ENCODE data around the gene GLCE. TPM values are rescaled to one million over a fixed set of nuclear protein-coding genes. Genes with fewer than 3 reads are reported as not detected.

GLCE gene
- total and polyA plus RNA-seq, 7 experiments from 2014 or later, result 3.0 to 8.8 (median 5.7) TPM

DNA sequence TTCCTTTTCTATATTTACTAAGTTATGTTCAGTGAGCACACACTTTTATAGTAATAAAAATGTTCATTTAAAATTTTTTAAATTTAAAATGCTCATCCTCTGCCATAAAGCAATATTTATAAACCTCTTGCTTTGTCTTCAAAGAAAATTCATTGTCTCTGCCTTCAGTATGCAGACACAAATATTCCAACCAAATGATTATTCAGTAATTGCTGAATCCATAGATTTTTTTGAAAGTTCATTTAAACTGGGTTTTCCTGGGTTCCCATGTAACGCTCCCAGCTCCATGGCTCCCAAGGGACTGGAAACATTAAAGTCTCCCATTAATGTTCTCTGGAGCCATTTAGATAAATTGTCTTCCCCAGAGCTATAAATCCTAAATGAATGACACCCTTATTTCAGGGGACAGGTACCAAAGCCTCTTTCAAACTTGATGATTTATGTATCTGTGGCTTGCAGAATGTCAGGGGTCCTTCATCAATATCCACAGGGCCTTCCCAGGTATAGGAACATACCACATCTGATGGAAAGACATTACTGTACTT, 15.2 kb upstream of the GLCE start:
- POLR2A ChIA-PET, result no interaction called here
- Mint-ChIP-seq H3K4me3 (no peak overlapping the region), H3K27me3 (peaks cover 59 to 71% (median 64%) of the 10 kb centered on the region in 5 donors)

DNA sequence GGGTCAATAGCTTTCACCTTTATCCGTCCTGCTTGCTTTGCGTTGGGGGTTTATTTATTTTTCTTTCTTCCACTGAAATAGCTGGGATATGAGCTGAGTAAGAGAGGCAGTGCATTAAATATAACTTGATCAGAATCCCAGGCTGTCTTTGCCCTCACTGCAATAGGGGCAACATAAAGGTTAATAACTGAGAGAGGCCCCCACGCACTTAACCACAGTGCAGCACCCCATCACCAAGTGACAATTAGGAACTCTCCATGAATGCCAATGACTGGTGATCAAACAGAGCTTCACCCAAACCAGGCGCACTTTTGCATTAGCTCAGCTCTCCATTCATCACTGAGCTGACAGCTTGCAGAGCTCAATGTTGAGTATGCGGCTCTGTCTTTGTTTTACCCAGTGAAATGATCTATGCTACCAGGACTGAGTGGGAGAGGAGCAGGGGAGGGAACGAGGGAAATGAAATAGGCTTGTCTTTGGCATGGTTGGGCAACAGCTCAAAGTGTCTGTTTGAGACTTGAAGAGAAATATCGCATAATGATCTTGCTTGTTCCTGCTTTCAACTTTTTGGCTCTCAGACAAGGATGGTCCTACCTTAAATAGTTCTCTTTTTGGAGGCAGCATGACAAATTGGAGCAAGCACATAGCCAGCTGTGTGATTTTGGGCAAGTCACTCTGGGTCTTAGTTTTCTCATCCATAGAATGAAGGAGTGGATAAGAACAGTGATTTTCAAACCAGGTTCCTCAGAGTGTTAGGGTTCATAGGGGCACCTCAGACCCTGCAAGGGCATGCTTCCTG, 14.5 kb upstream of the GLCE start:
- no peak for DNase-seq
- POLR2A ChIA-PET, result no interaction called here
- Mint-ChIP-seq H3K4me1 (no peaks in the 10 kb centered on the region), H3K27ac (no peak overlapping the region), H3K9me3 (peaks cover 0 to 5% (median 0%) of the 10 kb centered on the region in 11 donors), H3K36me3 (peaks cover 0 to 4% (median 0%) of the 10 kb centered on the region in 5 donors), H3K4me3 (no peak overlapping the region), H3K27me3 (peaks cover 61 to 72% (median 64%) of the 10 kb centered on the region in 5 donors)
- ATAC-seq, result no peak
- no peaks in the 10 kb centered on the region for H3K9me3 ChIP-seq (ENCODE audit: control insufficient read depth in 2 of 3, low read length in 3 of 3)
- no peaks in the 10 kb centered on the region for H3K4me1 ChIP-seq (ENCODE audit: control insufficient read depth in 2 of 2, insufficient read depth in 2 of 2, low read length in 2 of 2)
- no peaks in the 10 kb centered on the region for H3K27me3 ChIP-seq (ENCODE audit: control insufficient read depth in 2 of 2, insufficient read depth in 2 of 2, low read length in 2 of 2)
- H3K36me3 ChIP-seq (ENCODE audit: control insufficient read depth in 2 of 3, insufficient read depth in 3 of 3, low read length in 3 of 3), result no peaks in the 10 kb centered on the region
- CTCF ChIA-PET, result interaction anchor here (0.6 kb wide), 1 partner anchor 1218 kb away, joined by 3 read pairs; no protein-coding TSS in a partner anchor
- intact Hi-C loops (cut with micrococcal nuclease), result no loop called here
- no peak overlapping the region for H3K27ac ChIP-seq (ENCODE audit: low read depth, low read length)
- H3K4me3 ChIP-seq (ENCODE audit: low read length), result no peak overlapping the region

More for the DNA sequence above, 15.2 kb upstream of the GLCE start:
- Histone ChIP-seq H3K9me3 (ENCODE audit: control insufficient read depth in 2 of 3, low read length in 3 of 3) (no peaks in the 10 kb centered on the region), H3K36me3 (ENCODE audit: control insufficient read depth in 2 of 3, insufficient read depth in 3 of 3, low read length in 3 of 3) (no peaks in the 10 kb centered on the region), H3K4me3 (ENCODE audit: low read length) (no peak overlapping the region), H3K27me3 (ENCODE audit: control insufficient read depth in 2 of 2, insufficient read depth in 2 of 2, low read length in 2 of 2) (no peaks in the 10 kb centered on the region), H3K4me1 (ENCODE audit: control insufficient read depth in 2 of 2, insufficient read depth in 2 of 2, low read length in 2 of 2) (no peaks in the 10 kb centered on the region), H3K27ac (ENCODE audit: low read depth, low read length) (no peak overlapping the region)
- no peak for ATAC-seq
- Mint-ChIP-seq H3K4me1 (no peaks in the 10 kb centered on the region), H3K27ac (no peak overlapping the region), H3K36me3 (peaks cover 0 to 4% (median 0%) of the 10 kb centered on the region in 5 donors), H3K9me3 (peaks cover 0 to 5% (median 0%) of the 10 kb centered on the region in 11 donors)
- intact Hi-C loops (cut with micrococcal nuclease), result no loop called here
- DNase-seq, result no peak
- CTCF ChIA-PET, result interaction anchor here (0.6 kb wide), 1 partner anchor 1219 kb away, joined by 3 read pairs; no protein-coding TSS in a partner anchor

DNA sequence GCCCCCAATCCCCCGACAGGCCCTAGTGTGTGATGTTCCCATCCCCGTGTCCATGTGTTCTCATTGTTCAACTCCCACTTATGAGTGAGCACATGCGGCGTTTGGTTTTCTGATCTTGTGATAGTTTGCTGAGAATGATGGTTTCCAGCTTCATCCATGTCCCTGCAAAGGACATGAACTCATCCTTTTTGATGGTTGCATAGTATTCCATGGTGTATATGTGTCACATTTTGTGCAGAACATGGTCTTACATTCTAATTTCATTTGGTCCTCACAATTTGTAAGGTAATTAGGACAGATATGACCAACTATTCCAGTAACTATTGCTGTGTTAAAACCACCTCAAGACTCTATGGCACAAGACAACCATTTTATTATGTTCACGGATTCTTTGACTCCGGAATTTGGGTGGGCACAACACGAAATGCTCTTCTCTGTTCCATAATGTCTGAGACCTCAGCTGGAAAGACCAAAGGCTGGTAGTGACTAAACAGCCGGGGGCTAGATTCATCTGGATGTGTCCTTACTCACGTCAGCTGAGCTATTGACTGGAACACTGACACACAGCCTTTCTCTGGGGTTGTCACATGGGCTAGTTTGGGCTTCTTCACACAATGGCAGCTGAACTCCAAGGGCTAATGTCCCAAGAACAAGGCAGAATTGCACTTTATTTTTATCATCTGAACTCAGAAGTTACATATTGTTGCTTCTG, 13.6 kb upstream of the GLCE start:
- POLR2A ChIA-PET, result no interaction called here
- H3K4me1 Mint-ChIP-seq, result no peaks in the 10 kb centered on the region

DNA sequence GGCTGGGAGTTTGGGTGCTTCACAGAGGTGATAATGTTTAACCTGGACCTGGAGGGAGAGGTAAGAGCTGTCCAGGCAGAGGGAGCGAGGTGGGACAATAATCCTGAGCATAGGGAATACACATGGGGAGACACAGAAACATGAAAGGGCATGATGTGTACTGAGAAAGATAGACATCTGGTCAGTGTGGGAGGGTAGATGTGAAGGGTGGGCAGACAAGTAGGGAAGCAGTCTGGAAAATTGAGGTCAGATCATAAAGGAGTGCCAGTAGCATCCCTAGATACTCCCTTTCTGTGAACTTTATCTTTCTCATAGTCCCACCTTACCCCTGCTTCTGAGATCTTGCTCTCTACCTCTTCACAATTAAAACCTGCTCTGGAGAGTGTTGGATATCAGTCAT, 12.0 kb upstream of the GLCE start:
- intact Hi-C loops (cut with micrococcal nuclease), result no loop called here
- H3K4me3 ChIP-seq (ENCODE audit: low read length), result no peak overlapping the region
- POLR2A ChIA-PET, result interaction anchor here (1.2 kb wide), 1 partner anchor 12 kb away, joined by 3 read pairs; the partner anchor contains the start of gene GLCE
- CTCF ChIA-PET, result no interaction called here
- H3K27me3 ChIP-seq (ENCODE audit: control insufficient read depth in 2 of 2, insufficient read depth in 2 of 2, low read length in 2 of 2), result no peaks in the 10 kb centered on the region
- ATAC-seq, result no peak
- Mint-ChIP-seq H3K4me1 (no peaks in the 10 kb centered on the region), H3K27me3 (peaks cover 55 to 79% (median 69%) of the 10 kb centered on the region in 5 donors), H3K4me3 (no peak overlapping the region), H3K9me3 (no peaks in the 10 kb centered on the region), H3K36me3 (no peaks in the 10 kb centered on the region), H3K27ac (no peak overlapping the region)
- no peaks in the 10 kb centered on the region for H3K36me3 ChIP-seq (ENCODE audit: control insufficient read depth in 2 of 3, insufficient read depth in 3 of 3, low read length in 3 of 3)
- no peak for DNase-seq
- no peak overlapping the region for H3K27ac ChIP-seq (ENCODE audit: low read depth, low read length)
- H3K9me3 ChIP-seq (ENCODE audit: control insufficient read depth in 2 of 3, low read length in 3 of 3), result no peaks in the 10 kb centered on the region
- no peaks in the 10 kb centered on the region for H3K4me1 ChIP-seq (ENCODE audit: control insufficient read depth in 2 of 2, insufficient read depth in 2 of 2, low read length in 2 of 2)

More for the DNA sequence above, 13.6 kb upstream of the GLCE start:
- H3K4me3 Mint-ChIP-seq, result no peak overlapping the region
- no peak for ATAC-seq
- CTCF ChIA-PET, result no interaction called here
- H3K36me3 ChIP-seq (ENCODE audit: control insufficient read depth in 2 of 3, insufficient read depth in 3 of 3, low read length in 3 of 3), result no peaks in the 10 kb centered on the region
- no peaks in the 10 kb centered on the region for H3K4me1 ChIP-seq (ENCODE audit: control insufficient read depth in 2 of 2, insufficient read depth in 2 of 2, low read length in 2 of 2)
- no peaks in the 10 kb centered on the region for H3K27me3 ChIP-seq (ENCODE audit: control insufficient read depth in 2 of 2, insufficient read depth in 2 of 2, low read length in 2 of 2)
- peaks cover 66 to 76% (median 69%) of the 10 kb centered on the region in 5 donors for H3K27me3 Mint-ChIP-seq
- no peak overlapping the region for H3K27ac ChIP-seq (ENCODE audit: low read depth, low read length)
- no peak for DNase-seq
- peaks cover 0 to 4% (median 0%) of the 10 kb centered on the region in 5 donors for H3K36me3 Mint-ChIP-seq
- H3K9me3 Mint-ChIP-seq, result peaks cover 0 to 5% (median 0%) of the 10 kb centered on the region in 11 donors
- no peaks in the 10 kb centered on the region for H3K9me3 ChIP-seq (ENCODE audit: control insufficient read depth in 2 of 3, low read length in 3 of 3)
- no peak overlapping the region for H3K4me3 ChIP-seq (ENCODE audit: low read length)
- intact Hi-C loops (cut with micrococcal nuclease), result no loop called here
- H3K27ac Mint-ChIP-seq, result no peak overlapping the region

DNA sequence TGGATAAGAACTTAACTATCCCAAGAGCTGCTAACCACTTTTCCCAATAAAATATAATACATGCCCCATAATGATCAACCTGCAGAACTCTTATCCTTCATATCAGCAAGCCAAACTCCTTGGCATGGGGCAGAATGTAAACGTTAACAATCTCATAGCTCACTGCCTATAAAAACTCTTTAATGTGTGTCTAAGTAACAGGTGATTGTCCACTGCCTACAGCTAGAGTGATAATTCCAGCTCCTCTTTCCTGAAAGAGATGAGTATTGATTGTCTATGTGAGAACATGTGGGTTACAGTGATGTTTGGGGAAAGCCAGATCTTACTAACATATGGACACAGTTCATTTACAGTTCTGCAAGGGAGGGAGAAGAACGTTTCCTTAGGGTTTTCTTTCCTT, 11.3 kb upstream of the GLCE start:
- H3K4me1 Mint-ChIP-seq, result no peaks in the 10 kb centered on the region
- CTCF ChIA-PET, result no interaction called here

DNA sequence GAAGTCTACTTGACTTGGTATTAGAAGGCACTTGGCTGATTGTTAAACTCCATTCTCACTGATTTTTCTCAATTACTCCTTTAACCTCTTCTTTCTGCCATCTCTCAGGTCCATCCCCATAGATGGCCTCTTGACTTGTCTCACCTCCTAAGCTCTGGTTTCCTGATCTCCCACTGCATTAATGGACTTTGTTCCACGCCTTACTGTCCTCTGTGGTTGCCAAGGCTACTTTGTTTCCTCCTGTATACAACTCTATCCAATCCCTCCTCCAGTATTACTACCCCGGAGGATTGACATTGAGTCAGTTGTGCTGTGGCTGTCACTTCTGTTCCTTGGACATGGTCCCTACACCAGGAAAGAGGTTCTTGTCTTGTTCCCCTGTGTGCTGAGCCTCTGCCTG, 10.6 kb upstream of the GLCE start:
- no peak overlapping the region for H3K27ac Mint-ChIP-seq
- no peaks in the 10 kb centered on the region for H3K36me3 Mint-ChIP-seq
- Histone ChIP-seq H3K27ac (ENCODE audit: low read depth, low read length) (no peak overlapping the region), H3K36me3 (ENCODE audit: control insufficient read depth in 2 of 3, insufficient read depth in 3 of 3, low read length in 3 of 3) (no peaks in the 10 kb centered on the region), H3K4me3 (ENCODE audit: low read length) (no peak overlapping the region), H3K4me1 (ENCODE audit: control insufficient read depth in 2 of 2, insufficient read depth in 2 of 2, low read length in 2 of 2) (no peaks in the 10 kb centered on the region), H3K9me3 (ENCODE audit: control insufficient read depth in 2 of 3, low read length in 3 of 3) (no peaks in the 10 kb centered on the region), H3K27me3 (ENCODE audit: control insufficient read depth in 2 of 2, insufficient read depth in 2 of 2, low read length in 2 of 2) (no peaks in the 10 kb centered on the region)
- intact Hi-C loops (cut with micrococcal nuclease), result no loop called here
- POLR2A ChIA-PET, result no interaction called here
- no peaks in the 10 kb centered on the region for H3K4me1 Mint-ChIP-seq
- peaks cover 58 to 78% (median 74%) of the 10 kb centered on the region in 5 donors for H3K27me3 Mint-ChIP-seq
- CTCF ChIA-PET, result no interaction called here
- no peak for DNase-seq
- no peak for ATAC-seq
- H3K9me3 Mint-ChIP-seq, result no peaks in the 10 kb centered on the region
- H3K4me3 Mint-ChIP-seq, result no peak overlapping the region

More for the DNA sequence above, 11.3 kb upstream of the GLCE start:
- Histone ChIP-seq H3K4me3 (ENCODE audit: low read length) (no peak overlapping the region), H3K27me3 (ENCODE audit: control insufficient read depth in 2 of 2, insufficient read depth in 2 of 2, low read length in 2 of 2) (no peaks in the 10 kb centered on the region), H3K9me3 (ENCODE audit: control insufficient read depth in 2 of 3, low read length in 3 of 3) (no peaks in the 10 kb centered on the region), H3K36me3 (ENCODE audit: control insufficient read depth in 2 of 3, insufficient read depth in 3 of 3, low read length in 3 of 3) (no peaks in the 10 kb centered on the region), H3K27ac (ENCODE audit: low read depth, low read length) (no peak overlapping the region), H3K4me1 (ENCODE audit: control insufficient read depth in 2 of 2, insufficient read depth in 2 of 2, low read length in 2 of 2) (no peaks in the 10 kb centered on the region)
- Mint-ChIP-seq H3K27me3 (peaks cover 55 to 79% (median 70%) of the 10 kb centered on the region in 5 donors), H3K4me3 (no peak overlapping the region), H3K9me3 (no peaks in the 10 kb centered on the region), H3K36me3 (no peaks in the 10 kb centered on the region), H3K27ac (no peak overlapping the region)
- ATAC-seq (no peak), DNase-seq (no peak)
- POLR2A ChIA-PET, result no interaction called here
- intact Hi-C loops (cut with micrococcal nuclease), result no loop called here

Data from naive thymus-derived CD4-positive, alpha-beta T cell (primary cell).